ENCODE measurements around the gene MXRA8. TPM values are rescaled to one million over a fixed set of nuclear protein-coding genes. Genes with fewer than 3 reads are reported as not detected.

MXRA8 gene
- total RNA-seq, 1 donor from 2014 or later = 137 TPM

GRCh38 chr1:1333551-1334241 lies 24.7 kb downstream of the MXRA8 start:
- no peak overlapping the region for H3K4me3 ChIP-seq (ENCODE audit: low read depth, low read length)
- TF ChIP-seq CTCF (conservative IDR thresholded peaks at IDR 0.05; ENCODE audit: low read depth, low read length) = no peak
- no peak for DNase-seq (ENCODE audit: low read depth)

- no peak overlapping the region for H3K4me3 ChIP-seq (ENCODE audit: low read depth, low read length)
- no peak for TF ChIP-seq CTCF (conservative IDR thresholded peaks at IDR 0.05; ENCODE audit: low read depth, low read length)
- no peak for DNase-seq (ENCODE audit: low read depth)
These were observed 25.4 kb downstream of the MXRA8 start for GRCh38 chr1:1332774-1333480.

- no peak overlapping the region for H3K4me3 ChIP-seq (ENCODE audit: low read depth, low read length)
These were observed 26.2 kb downstream of the MXRA8 start for GRCh38 chr1:1332031-1332755.

GRCh38 chr1:1331068-1331965 lies 27.0 kb downstream of the MXRA8 start, which contains the start of gene TAS1R3:
TSS of gene TAS1R3 (plus strand) at chr1:1331280. CDS start at chr1:1331346, 66 bp downstream.
- no peak for TF ChIP-seq CTCF (conservative IDR thresholded peaks at IDR 0.05; ENCODE audit: low read depth, low read length)
- H3K4me3 ChIP-seq (ENCODE audit: low read depth, low read length) = no peak within 1 kb of the TSS
- no peak for DNase-seq (ENCODE audit: low read depth)

More at GRCh38 chr1:1332031-1332755, 26.2 kb downstream of the MXRA8 start:
- no peak for TF ChIP-seq CTCF (conservative IDR thresholded peaks at IDR 0.05; ENCODE audit: low read depth, low read length)
- DNase-seq (ENCODE audit: low read depth) = no peak

GRCh38 chr1:1330366-1331067 lies 27.8 kb downstream of the MXRA8 start:
- TF ChIP-seq CTCF (conservative IDR thresholded peaks at IDR 0.05; ENCODE audit: low read depth, low read length) = no peak
- no peak overlapping the region for H3K4me3 ChIP-seq (ENCODE audit: low read depth, low read length)

More at GRCh38 chr1:1330366-1331067, 27.8 kb downstream of the MXRA8 start:
- no peak for DNase-seq (ENCODE audit: low read depth)
